Common myeloid progenitor, CD34-positive (primary cell): Measurements from ENCODE around the gene PRRC2A.
"Not testable (repeated sequence)": the region's sequence is repeated elsewhere in the genome, so short reads cannot be mapped to it uniquely, and the experiment has no call there.

ENCODE experiments used
- CTCF ChIA-PET: fragments of 350-600 bp; sonication (Branson Sonifier 250); formaldehyde crosslinking; loops from one replicate; lab custom pipeline; 2021; ENCODE audit warnings: antibody characterized with exemption; lab: Charles Lee
- POLR2A ChIA-PET: fragments of 350-600 bp; sonication (Branson Sonifier 250); formaldehyde crosslinking; loops from one replicate; lab custom pipeline; 2021; ENCODE audit warnings: antibody characterized with exemption; lab: Charles Lee
- DNase-seq, 3 donors: peaks; one replicate each; pipeline versions ENCODE4 v3.0.0 to v3.0.0-alpha.2; 2013
- H3K27ac ChIP-seq, 2 experiments: 1 replicate in 1 of 2; 2 replicates in 1 of 2; pipeline ENCODE4 v1.7.0; 2013; ENCODE audit warnings: inconsistent platforms in 2 of 2, low read length in 2 of 2, mild to moderate bottlenecking in 2 of 2, low read depth in 1 of 2, moderate library complexity in 1 of 2; ENCODE audit not compliant: severe bottlenecking in 2 of 2, insufficient read depth in 1 of 2, poor library complexity in 1 of 2
- H3K27me3 ChIP-seq, 5 experiments: replicated peaks in 2 of 5; 1 replicate in 3 of 5; 2 replicates in 2 of 5; pipeline versions ENCODE4 v1.6.1 to v1.7.0; 2013; ENCODE audit warnings: low read length in 4 of 5, mild to moderate bottlenecking in 2 of 5, moderate library complexity in 2 of 5, inconsistent platforms in 1 of 5; ENCODE audit not compliant: insufficient read depth in 5 of 5, control insufficient read depth in 4 of 5
- H3K36me3 ChIP-seq, 4 experiments: 1 replicate in 2 of 4; 2 replicates in 2 of 4; pipeline versions ENCODE4 v1.6.1 to v1.7.0; 2013; ENCODE audit warnings: low read length in 3 of 4, control low read depth in 1 of 4, mild to moderate bottlenecking in 1 of 4; ENCODE audit not compliant: control insufficient read depth in 4 of 4, insufficient read depth in 4 of 4
- H3K4me1 ChIP-seq, 4 experiments: 1 replicate in 3 of 4; 2 replicates in 1 of 4; pipeline versions ENCODE4 v1.6.1 to v1.7.1; 2013; ENCODE audit warnings: low read length in 3 of 4, mild to moderate bottlenecking in 3 of 4, control low read depth in 1 of 4, inconsistent platforms in 1 of 4, moderate library complexity in 1 of 4; ENCODE audit not compliant: control insufficient read depth in 4 of 4, insufficient read depth in 4 of 4; ENCODE audit errors: control extremely low read depth in 1 of 4
- H3K4me3 ChIP-seq, 7 experiments: 1 replicate in 4 of 7; 2 replicates in 3 of 7; pipeline versions ENCODE4 v1.5.1 to v1.7.0; 2013; ENCODE audit warnings: mild to moderate bottlenecking in 7 of 7, low read length in 6 of 7, moderate library complexity in 6 of 7, inconsistent platforms in 2 of 7, low read depth in 2 of 7, control low read depth in 1 of 7; ENCODE audit not compliant: insufficient read depth in 4 of 7, control insufficient read depth in 1 of 7; ENCODE audit errors: extremely low read depth in 1 of 7
- H3K9me3 ChIP-seq, 5 experiments: 1 replicate in 4 of 5; 2 replicates in 1 of 5; pipeline versions ENCODE4 v1.6.1 to v1.7.1; 2013; ENCODE audit warnings: low read length in 4 of 5, mild to moderate bottlenecking in 2 of 5, inconsistent platforms in 1 of 5, low read depth in 1 of 5, moderate library complexity in 1 of 5; ENCODE audit not compliant: control insufficient read depth in 4 of 5, insufficient read depth in 2 of 5; ENCODE audit errors: control extremely low read depth in 1 of 5
- WGBS: methylation state at CpG from one replicate; pipeline ENCODE4 v1.1.5; 2013; ENCODE audit not compliant: insufficient coverage; 5-methylcytosine and 5-hydroxymethylcytosine counted together

PRRC2A gene

DNA sequence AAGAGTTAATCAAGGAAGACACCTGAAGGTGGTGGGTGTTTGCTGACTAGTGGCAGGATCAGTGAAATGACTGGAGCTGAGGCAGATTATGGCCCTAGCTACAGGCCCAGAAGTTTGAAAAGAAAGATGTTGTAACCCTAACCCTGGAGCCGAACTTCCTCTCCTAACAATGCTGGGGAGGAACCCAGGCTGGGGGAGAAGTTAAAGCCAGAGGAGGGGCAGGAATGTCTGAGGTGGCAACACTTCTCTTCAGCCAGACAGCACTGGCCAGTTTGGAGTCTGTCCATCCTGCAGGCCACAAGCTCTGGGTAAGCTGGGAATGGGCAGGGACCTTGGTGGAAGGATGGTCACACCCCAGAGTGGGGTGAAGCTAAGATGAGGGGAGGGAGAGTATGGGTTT is 34.5 kb upstream of the PRRC2A start, which contains the start of gene LST1:
Gene LST1 (plus strand): TSS at position 270 of the 400 bp plus-strand sequence. CDS start 1,023 bp downstream, outside the sequence.
- DNase-seq = peak in 2 of 3 donors; percentile 65 to 72
- peak within 1 kb of the TSS; percentile 54 to 76 for H3K27ac ChIP-seq
- 0% methylated on average over 1 of the region's 1 CpG for WGBS
- POLR2A ChIA-PET = interaction anchor here (0.6 to 2.3 kb wide), 5 partner anchors 10 to 38 kb away, joined by 4 to 13 read pairs (median 5); partner anchors contain the start of gene NFKBIL1
- H3K4me3 ChIP-seq = peak within 1 kb of the TSS in 6 of 7 experiments; percentile 8 to 76 (median 58)
- peaks cover 21 to 88% (median 78%) of the 10 kb centered on the region in 4 experiments for H3K4me1 ChIP-seq
- H3K9me3 ChIP-seq = no peaks in the 10 kb centered on the region
- CTCF ChIA-PET = interaction anchor here (1.2 to 19.6 kb wide), 5 partner anchors 10 to 36 kb away, joined by 4 to 605 read pairs (median 76); partner anchors contain the start of genes AIF1, ATP6V1G2, DDX39B and NCR3
- peaks cover 0 to 16% (median 0%) of the 10 kb centered on the region in 4 experiments for H3K36me3 ChIP-seq
- no peaks in the 10 kb centered on the region for H3K27me3 ChIP-seq

DNA sequence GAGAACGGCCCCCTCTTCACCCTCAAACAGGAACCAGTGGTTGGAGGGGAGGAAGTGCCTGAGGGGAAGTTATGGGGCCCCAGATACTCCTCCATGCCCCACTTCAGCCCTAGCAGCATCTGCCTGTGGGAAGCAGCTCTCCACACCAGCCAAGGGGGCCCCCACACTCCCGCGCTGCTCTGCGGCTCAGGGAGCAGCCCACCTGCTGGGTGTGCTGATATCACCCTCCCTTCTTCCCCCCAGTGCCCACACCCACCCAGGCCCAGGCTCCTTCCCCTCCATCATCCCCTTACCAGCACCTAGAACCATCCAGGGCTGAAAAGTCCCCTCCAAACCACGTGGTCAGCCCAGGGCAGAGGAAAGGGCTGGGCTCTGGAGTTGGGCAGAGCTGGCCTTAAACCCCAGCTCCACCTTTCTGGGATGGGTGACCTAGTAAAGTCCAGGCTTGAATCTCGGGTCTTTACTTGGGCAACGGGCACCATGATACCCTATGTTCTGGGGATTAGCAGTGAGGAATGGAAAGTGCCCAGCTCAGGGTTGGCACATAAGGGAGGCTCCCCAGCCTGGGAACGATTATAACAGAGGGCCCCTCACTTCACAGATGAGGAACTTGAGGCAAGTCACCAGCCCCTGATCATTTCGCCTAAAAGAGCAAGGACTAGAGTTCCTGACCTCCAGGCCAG is 33.8 kb upstream of the PRRC2A start:
- peak overlapping the region; percentile 54 to 76 for H3K27ac ChIP-seq
- no peaks in the 10 kb centered on the region for H3K27me3 ChIP-seq
- ChIA-PET POLR2A (interaction anchor here (0.6 to 2.3 kb wide), 5 partner anchors 10 to 39 kb away, joined by 4 to 13 read pairs (median 5); partner anchors contain the start of gene NFKBIL1), CTCF (interaction anchor here (0.6 to 19.6 kb wide), 7 partner anchors 11 to 1275 kb away, joined by 3 to 605 read pairs (median 5); partner anchors contain the start of genes AIF1, ATP6V1G2, DDX39B and NCR3)
- H3K36me3 ChIP-seq = peaks cover 0 to 16% (median 0%) of the 10 kb centered on the region in 4 experiments
- DNase-seq = peak; percentile 88 to 99 (median 98)
- H3K9me3 ChIP-seq = no peaks in the 10 kb centered on the region
- WGBS = 8% methylated on average over 5 of the region's 9 CpGs
- H3K4me1 ChIP-seq = peaks cover 21 to 81% (median 71%) of the 10 kb centered on the region in 4 experiments
- peak overlapping the region in 6 of 7 experiments; percentile 7 to 76 (median 58) for H3K4me3 ChIP-seq

DNA sequence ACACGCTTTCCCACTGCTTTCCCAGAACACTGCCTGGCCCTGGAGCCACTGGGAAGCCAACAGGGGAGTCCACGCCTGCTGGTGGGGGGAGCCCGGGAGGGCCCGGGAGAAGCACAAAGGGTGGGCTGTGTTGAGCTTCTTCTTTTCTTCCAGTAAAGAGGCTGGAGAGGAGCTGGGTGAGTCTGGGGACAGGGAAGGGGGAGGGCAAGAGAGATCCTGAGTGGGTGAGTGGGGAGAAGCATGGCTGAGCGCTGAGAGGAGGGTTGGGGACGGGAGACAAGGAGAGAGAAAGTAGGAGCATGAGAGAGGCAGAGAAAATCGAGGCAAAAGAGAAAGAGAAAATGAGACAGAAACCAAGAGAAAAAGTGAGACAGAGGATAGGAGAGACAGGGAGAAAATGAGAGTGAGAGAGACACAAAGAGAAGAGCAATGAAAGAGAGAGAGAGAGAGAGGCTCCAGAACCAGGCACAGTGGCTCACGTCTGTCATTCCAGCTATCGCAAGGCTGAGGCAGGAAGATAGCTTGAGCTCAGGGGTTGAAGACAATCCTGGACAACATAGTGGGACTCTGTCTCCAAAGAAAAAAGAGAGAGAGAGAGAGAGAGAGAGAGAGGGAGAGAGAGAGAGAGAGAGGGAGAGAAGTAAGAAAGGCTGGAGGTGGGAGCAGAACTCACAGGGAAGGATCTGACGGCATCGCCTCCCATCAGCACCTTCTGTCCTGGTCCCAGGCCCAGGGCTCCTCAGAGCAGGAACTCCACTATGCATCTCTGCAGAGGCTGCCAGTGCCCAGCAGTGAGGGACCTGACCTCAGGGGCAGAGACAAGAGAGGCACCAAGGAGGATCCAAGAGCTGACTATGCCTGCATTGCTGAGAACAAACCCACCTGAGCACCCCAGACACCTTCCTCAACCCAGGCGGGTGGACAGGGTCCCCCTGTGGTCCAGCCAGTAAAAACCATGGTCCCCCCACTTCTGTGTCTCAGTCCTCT is 32.4 kb upstream of the PRRC2A start:
- peak overlapping the region in 6 of 7 experiments; percentile 36 to 76 (median 58) for H3K4me3 ChIP-seq
- peaks cover 15 to 78% (median 66%) of the 10 kb centered on the region in 4 experiments for H3K4me1 ChIP-seq
- DNase-seq = no peak
- H3K36me3 ChIP-seq = peaks cover 0 to 16% (median 0%) of the 10 kb centered on the region in 4 experiments
- H3K27ac ChIP-seq = peak overlapping the region; percentile 54 to 76
- H3K27me3 ChIP-seq = no peaks in the 10 kb centered on the region
- no peaks in the 10 kb centered on the region for H3K9me3 ChIP-seq
- ChIA-PET POLR2A (interaction anchor here (0.6 to 2.2 kb wide), 2 partner anchors 40 to 971 kb away, joined by 5 read pairs; partner anchors contain the start of genes NFKBIL1 and PPP1R10), CTCF (interaction anchor here (1.0 to 19.6 kb wide), 5 partner anchors 10 to 38 kb away, joined by 3 to 605 read pairs (median 76); partner anchors contain the start of genes ATP6V1G2, DDX39B, NCR3 and NFKBIL1)
- 29% methylated on average over 9 of the region's 12 CpGs for WGBS

DNA sequence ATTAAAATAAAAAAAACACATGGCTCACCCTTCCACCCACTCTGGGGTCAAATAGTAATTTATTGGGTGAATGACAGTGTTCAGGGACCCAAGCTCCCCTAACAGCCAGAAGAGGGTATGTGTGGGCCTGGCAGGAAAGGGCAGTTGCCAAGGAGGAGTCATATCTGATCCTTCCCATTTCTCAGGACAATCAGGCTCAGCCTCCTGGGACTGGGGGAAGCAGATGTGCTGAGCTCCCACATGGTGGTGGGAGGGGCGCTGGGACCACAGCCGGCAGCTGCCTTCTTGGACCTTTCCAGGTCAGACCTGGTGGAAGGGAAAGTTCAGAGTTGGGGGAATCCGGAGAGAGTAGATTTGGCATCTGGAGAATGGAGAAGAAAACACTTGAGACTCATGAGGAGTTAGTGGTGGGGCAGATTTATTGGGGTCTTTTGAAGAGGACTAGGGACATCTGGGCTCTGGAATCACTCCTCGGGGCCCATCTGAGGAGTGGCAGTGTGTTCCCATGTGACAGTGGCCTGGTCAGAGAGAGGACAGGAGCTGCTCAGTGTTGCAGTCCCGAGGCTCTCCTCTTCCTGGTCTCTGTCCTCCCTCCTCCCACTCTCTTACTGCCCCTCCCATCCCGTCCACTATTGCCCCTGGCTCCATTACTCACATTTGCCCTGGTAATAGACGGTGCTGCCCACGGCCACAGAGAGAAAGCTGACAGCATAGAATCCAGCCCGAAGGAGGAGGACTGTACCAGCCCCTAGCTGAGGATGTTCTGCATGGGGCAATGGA is 31.5 kb upstream of the PRRC2A start:
- Histone ChIP-seq H3K9me3 (no peaks in the 10 kb centered on the region), H3K4me3 (peak overlapping the region in 3 of 7 experiments; percentile 41 to 76 (median 76)), H3K27ac (peak overlapping the region in 1 of 2 experiments; percentile 54), H3K36me3 (peaks cover 0 to 16% (median 0%) of the 10 kb centered on the region in 4 experiments), H3K27me3 (no peaks in the 10 kb centered on the region), H3K4me1 (peaks cover 15 to 74% (median 65%) of the 10 kb centered on the region in 4 experiments)
- ChIA-PET CTCF (interaction anchor here (1.0 to 19.6 kb wide), 5 partner anchors 9 to 39 kb away, joined by 3 to 605 read pairs (median 76); partner anchors contain the start of genes AIF1, ATP6V1G2, DDX39B and NCR3), POLR2A (no interaction called here)
- DNase-seq = no peak
- WGBS = 70% methylated on average over 9 of the region's 9 CpGs

DNA sequence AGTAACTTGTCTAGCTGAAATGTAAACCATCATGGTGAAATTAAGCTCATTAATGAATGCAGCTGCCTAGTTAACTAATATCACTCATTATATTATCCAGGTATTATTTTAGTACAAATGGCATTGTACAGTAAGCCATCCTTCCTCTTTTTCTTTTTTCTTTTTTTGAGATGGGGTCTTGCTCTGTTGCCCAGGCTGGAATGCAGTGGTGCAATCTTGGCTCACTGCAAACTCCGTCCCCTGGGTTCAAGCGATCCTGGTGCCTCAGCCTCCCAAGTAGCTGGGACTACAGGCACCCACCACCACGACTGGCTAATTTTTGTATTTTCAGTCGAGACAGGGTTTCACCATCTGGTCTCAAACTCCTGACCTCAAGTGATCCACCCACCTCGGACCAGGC is 29.8 kb upstream of the PRRC2A start:
- H3K27ac ChIP-seq, H3K4me3 ChIP-seq, POLR2A ChIA-PET, H3K27me3 ChIP-seq, H3K9me3 ChIP-seq, DNase-seq: not testable (repeated sequence)
- peaks cover 0 to 16% (median 0%) of the 10 kb centered on the region in 4 experiments for H3K36me3 ChIP-seq
- CTCF ChIA-PET = interaction anchor here (8.8 to 19.6 kb wide), 3 partner anchors 7 to 41 kb away, joined by 76 to 605 read pairs (median 557); partner anchors contain the start of genes ATP6V1G2, DDX39B, NCR3 and NFKBIL1
- peaks cover 11 to 57% (median 53%) of the 10 kb centered on the region in 4 experiments for H3K4me1 ChIP-seq
- WGBS = 95% methylated on average over 5 of the region's 5 CpGs
